Stimulated activated CD8-positive, alpha-beta memory T cell treated with anti-CD3 and anti-CD28 coated beads, Interleukin-4, amount 100 ng/mL, for 4 hours (primary cell): ENCODE data around the gene SCN4A.
A peak's percentile ranks its signal among the peaks of the same experiment; 100 is the strongest.
"Not testable (repeated sequence)": the region's sequence is repeated elsewhere in the genome, so short reads cannot be mapped to it uniquely, and the experiment has no call there.

Experiments used
- DNase-seq, 2 donors: peaks; one replicate each; pipeline ENCODE4 v3.0.0-alpha.2; 2020; ENCODE audit warnings: low read depth in 2 of 2, low spot score in 1 of 2

SCN4A gene

DNA sequence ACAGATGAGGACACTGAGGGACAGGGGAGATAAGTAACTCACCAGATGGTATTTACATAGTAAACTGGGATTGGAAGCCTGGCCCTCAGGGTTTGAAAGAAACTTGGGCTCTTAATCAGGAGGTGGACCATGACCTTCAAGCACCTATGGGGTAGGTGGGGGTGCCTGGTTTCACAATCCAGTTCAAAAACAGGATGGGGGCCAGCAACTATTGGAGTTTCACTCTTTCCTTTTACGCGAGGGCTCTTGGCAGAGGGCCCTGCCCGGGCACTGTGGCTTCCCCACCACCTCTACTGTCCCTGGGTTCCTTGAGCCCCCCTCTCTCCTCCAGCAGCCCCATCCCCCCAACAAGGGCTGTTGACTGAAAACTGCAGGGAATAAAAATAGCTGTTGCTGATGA is 14.1 kb upstream of the SCN4A start:
- no peak for DNase-seq

DNA sequence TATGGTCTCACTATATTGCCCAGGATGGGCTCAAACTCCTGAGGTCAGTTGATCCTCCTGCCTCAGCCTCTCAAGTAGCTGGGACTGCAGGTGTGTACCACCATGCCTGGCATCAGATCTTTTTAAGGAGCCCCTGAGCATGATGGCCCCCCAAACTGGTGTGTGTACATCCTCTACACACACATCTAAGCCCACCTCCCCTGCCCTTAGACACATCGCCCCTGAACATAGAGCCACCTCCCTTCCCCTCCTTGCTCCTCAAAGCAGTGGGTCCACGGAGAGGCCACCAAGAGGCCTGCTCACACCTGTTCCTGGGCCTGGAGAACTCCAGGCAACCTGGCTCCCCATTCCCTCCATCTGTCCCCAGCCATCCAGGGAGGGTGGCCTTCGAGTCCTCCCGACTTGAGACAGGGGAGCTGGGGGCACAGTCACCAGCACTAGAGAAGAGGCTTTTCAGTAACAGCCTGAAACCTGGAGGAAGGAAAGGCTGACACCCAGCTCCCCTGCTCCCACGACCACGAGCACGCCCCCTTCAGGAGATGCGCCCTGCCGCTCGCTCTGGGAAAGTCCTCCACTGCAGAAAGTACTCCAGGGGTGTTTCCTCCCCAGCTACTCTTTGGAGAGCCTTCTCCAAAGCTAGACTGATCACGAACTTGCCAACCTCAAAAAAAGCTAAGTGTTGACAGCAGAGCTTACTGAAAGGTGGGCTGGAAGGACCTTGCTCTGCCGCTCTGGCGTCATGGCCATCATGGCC is 12.8 kb upstream of the SCN4A start:
- DNase-seq = no peak

DNA sequence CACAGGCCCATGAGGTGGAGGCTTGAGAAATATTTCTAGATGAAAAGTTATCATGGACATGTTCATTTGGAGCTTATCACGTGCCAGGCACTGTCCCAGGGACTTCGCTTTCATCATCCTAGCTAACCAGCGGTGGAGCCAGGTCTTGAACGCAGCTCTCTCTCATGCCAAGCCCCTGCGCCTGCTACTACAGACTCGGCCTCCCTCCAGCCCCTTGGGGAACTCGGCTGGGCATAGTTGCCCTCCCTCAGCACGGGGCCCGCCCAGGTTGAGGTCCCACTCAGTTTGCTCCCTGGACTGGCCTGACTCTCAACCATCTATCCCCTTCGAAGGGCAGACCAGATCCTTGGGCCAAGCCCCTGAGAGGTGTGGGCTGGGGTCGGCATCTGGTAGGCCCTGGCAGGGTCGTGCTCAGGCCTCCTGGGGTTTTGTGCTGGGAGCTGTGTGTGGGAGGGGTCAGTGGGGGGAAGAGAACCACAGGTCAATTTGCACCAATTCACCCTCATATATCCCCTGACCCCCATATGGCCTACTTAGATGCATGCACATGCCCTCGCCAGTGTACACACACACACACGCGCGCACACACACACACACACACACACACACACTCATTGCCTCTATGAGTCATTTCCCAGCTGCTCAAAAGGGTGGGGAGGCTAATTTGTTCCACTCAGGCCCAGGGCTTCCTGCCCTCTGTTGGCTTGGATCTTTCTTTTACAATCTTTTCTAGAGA is 12.1 kb upstream of the SCN4A start:
- peak in 1 of 2 donors; percentile 46 for DNase-seq

DNA sequence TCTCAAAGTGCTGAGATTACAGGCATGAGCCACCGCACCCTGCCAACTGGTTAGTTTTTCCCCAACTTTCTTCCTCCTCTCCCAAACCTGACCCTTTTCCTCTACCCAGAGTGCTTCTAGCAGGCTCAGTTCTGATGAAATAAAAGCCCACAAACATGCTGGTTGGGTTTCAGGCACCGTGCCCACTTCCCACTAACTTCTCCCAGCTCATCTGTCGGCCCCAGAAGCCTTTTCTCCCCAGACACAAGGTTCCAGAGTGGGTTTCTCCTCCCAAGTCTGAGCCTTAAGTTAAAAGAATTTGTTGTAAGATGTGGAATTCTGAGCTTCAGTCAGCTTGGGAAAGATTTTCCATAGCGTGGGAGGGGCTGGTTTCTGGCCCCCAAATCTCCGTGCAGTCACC is 11.5 kb upstream of the SCN4A start:
- DNase-seq = no peak

DNA sequence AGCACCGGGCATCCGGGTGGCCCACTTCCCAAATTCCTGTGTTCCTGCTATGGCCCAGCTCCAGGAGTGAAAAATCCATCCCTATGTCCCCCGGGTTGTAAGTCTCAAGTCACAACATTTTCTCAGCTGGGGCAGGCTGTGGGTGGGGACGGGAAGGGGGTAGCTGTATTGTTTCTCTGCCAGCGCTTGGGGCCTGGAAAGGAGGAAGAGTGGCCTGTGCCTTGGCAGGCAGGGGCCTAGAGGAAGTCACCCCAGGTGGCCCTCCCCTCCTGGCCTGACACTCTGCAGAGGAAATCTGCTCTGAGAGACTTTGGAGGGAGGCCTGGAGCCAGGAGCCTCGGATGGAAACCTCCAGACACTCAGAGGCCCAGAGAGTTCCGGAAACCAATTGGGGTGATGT is 10.6 kb upstream of the SCN4A start:
- no peak for DNase-seq

DNA sequence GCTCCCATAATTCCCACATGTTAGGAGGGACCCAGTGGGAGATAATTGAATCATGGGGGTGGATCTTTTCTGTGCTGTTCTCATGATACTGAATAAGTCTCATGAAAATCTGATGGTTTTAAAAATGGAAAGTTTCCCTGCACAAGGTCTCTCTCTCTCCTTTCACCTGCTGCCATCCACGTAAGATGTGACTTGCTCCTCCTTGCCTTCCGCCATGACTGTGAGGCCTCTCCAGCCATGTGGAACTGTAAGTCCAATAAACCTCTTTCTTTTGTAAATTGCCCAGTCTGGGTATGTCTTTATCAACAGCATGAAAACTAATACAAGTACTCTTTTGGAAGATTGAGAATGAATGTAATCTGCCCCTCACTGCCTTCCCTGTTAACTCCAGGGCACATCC is 9.9 kb upstream of the SCN4A start:
- not testable (repeated sequence) for DNase-seq

DNA sequence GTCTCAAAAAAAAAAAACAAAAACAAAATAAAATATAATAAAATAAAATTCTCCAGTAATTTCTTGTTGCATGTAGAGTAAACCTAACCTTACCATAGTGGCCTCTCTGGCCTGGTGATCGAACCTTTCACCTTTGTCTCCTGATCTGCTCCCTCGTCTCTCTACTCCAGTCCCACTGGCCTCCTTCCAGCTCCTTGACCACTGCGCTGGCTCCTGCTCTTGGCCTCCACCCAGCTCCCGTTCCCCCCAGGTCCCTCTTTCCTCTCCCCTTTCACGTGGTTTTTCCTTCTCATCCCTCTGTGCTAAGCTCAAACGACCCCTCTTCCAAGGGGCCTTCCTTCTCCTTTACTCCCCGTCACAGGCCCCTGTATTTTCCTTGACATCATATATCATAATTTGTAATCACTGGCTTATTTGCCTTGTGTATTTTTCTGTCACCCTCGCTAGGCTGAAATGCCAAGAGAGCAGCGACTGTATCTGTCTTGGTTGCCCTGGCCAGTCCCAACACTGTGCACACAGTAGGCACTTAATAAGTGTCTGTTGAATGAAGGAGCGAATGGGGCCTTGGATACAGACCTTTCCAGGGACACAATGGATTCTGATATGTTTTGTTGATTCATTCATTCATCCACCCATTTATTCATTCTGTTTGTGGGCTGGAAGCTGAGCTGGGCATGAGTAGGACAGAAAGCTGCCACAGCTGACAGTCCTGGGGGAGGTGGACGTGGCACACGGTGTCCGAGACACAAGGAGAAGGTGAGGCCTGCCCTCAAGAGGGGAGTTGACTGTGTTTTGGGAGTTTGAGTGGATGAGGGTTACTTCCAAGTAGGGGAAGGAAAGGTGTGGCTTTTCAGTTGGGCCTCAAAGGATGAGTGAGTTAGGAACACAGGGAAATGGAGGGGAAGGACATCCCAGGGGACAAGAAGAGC is 5.8 kb upstream of the SCN4A start:
- no peak for DNase-seq

DNA sequence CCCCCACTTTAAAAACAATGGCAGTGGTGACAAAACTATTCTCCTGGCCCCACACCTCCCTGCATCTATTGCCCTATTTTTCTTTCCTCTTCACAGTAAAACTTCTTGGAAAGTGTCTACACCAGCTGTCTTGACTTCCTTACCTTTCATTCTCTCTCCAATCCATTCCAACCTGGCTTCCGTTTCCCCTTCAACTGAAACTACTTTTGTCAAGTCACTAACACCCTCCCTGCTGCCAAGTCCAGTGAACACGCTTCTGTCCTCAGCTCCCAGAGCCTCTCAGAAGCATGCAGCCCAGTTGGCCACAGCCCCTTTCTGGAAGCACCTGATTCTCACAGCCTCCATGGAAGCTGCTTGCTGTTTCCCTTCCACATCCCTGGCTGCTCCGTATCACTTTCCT is 4.0 kb upstream of the SCN4A start:
- no peak for DNase-seq

DNA sequence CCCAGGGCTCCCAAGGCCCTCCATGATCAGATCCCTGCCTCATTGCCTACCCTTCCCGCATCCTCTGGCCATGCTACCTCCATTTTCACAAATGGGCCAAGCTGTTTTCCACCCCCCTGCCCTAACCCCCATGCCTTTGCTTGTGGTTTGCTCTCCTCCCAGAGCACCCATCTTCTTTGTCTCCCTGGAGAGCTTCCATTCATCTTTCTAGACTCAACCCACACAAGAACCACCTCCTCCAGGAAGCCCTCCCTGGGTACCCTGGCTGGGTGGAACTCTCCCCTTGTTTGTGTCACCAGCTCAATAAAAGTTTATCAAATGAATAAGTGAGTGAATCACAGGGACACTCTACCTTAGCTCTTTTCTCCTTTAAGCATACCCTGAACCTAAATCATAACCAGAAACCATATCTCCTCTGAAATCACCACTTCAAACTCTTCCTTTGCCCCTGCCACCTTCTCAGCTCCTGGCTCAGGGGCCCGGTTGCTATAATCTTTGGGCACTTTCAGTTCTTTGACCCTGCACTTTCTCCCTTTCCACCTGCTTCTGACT is 2.9 kb upstream of the SCN4A start:
- no peak for DNase-seq

DNA sequence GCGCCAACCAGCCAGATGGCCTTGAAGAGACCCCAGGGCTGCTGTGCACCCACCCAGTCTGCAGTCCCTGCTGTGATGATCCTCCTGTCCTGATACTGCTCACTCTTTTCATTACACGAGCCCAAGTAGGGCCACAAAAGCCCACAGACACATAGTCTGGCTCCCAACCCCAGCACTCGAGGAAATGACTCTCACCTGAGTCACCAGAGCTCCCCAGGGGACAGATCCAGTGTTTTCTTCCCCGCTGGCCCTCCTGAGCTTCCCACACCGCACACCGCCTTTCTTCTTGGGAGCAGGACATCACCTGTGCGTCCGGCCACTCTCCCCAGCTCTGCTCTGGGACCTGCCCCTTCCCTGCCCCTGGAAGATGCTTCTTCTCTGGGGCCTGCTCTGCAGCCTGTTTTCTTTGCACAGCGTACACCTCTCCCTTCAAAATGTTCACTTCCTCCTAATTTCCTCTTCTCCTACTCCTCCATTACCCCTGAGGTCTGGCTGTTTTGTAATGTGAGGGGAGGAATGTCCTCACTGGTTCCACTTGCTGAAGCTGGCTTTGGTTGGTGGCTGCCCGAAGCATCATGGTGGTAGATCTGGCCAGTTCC is 2.0 kb upstream of the SCN4A start:
- no peak for DNase-seq

DNA sequence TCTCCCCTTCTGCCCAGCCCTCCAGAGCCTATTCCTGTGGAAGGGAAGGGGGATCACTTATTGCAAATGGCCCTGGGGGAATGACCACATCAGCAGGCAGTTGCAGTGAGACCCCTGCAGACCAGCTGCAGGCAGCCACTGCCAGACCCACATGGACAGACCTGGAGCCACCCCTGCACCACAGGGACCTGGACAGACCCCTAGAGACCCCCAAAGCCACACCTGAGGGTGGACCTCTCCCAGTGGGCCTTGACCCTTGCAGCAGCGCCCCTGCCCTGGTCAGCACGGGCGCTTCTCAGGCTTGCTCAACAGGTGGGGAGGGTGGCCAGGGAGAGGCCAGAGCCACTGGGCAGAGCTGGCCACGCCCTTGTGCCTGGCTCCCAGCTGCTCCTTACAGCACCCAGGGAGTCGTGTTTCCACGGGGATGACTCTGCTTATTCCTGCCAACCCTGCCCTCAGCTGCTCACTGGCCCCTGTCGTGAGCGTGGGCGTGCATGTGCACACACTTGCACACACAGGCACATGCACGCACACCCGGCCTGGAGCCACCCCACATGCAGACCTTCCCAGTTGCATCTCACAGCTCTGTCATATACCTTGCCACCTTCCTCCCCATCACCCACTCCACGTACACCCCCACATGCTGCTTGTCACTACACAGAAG is 1.3 kb upstream of the SCN4A start:
- no peak for DNase-seq

DNA sequence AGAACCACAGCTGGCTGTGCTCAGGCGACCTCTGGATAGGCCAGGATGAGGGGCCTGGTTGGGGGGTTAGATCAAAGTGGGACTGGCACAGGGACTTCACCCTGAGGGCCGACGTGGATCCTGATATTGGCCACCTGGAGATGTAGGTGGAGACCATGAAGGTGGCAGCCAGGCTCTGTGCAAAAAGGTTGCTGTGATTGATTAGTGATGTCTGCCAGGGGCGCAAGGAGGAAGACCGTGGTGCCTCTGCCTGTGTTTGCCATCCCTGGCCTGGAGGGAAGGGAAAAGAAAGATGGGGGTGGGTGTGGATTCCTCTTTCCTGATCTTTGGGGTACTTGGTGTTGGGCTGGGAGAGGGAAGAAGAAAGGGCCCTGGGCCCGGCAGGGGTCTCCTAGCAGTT is 529 bp upstream of the SCN4A start:
- DNase-seq = no peak

DNA sequence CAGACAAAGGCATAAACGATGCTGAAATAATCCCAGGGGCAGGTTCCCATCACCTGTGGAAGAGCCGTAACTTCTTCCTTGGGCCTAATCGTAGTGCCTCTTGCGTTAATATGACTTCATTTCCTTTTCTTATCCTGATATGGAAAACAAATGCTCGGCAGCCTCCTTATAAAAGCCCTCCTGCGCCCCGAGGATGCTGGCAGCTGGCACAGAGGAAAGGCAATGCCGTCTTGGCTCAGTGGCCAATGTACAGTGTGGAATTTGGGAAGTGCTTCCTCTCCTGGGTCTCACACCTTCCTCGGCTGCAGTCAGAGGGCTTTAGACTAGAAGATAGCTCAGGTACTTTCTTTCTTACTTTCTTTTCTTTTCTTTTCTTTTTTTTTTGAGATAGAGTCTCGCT is 3.4 kb downstream of the SCN4A start:
- no peak for DNase-seq

DNA sequence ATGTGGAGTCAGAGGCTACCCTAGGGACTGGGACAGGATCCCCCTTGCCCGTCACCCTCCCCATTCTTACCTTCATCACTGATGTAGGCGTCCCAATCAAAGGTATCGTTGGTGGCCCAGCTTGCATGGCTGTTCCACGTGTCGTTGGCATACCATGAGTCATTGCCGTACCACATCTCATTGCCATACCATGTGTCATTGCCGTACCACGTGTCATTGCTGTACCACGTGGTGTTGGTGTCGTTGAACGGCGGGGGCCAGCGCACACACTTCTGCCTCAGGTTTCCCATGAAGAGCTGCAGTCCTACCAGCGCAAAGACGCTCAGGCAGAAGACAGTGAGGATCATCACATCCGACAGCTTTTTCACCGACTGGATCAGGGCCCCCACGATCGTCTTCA is 4.8 kb downstream of the SCN4A start:
- no peak for DNase-seq

DNA sequence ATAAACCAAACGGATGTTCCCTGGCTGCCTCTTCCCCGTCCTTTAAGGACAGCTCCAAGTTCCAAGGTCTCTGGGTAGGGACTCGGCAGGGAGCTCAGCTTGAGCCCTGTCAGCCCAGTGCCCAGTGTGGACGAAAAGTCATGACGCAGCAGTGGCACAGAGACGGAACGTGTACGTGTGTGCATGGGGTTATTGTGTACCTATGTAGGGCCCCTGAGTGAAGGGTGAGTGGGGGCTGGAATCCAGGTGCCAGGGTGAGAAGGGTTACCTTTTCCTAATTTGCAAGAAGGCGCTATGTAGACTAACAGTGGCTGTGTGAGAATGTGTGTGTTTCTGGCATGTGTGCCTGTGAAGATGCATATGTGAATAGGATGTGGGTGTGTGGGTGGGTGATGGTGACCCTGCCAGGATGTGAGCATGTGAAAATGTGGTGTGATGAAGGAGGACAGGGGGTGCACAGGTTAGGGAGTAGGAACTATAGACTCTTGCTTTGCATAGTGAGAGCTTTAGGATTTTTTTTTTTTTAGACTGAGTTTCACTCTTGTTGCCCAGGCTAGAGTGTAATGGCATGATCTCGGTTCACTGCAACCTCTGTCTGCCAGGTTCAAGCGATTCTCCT is 6.0 kb downstream of the SCN4A start:
- peak in 1 of 2 donors; percentile 35 for DNase-seq

DNA sequence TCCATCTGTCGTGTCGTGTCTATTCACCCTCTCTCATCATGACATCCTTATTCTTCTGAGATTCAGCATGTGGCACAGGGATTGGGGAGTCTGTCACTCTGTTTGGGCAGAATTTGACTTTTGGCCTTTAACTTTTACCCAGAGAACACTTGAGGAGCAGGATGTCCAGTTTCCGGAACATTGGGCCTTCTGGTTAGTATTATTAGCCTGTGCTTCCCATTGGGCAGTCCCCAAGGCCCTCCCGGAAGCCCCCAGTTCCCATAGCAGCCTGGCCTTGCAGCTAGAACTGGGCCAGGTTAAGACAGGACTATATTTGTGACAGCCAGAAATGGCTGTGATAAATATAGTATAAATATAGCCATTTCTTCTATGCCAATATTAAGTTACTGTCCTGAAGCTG is 9.6 kb downstream of the SCN4A start:
- no peak for DNase-seq

DNA sequence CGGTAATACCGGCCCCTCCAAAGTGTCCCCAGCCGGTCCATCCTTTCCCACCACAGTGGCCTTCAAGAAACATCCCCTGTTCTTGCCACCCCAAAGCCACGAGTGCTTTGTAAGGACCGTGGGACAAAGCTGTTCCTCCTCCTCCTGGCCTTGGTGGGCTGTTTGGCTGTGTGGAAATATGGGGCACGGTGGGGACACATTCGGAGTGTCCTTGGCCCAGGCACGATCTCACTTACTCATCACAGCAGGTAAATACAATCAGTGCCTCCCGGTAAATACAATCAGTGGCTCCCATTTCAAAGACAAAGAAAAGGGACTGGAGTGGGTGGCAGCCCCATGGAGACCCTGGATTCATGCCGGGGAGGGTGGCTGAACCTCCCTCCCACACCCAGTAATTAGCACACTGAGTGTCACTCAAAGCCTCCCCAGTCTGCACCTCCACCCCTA is 10.4 kb downstream of the SCN4A start:
- DNase-seq = no peak

DNA sequence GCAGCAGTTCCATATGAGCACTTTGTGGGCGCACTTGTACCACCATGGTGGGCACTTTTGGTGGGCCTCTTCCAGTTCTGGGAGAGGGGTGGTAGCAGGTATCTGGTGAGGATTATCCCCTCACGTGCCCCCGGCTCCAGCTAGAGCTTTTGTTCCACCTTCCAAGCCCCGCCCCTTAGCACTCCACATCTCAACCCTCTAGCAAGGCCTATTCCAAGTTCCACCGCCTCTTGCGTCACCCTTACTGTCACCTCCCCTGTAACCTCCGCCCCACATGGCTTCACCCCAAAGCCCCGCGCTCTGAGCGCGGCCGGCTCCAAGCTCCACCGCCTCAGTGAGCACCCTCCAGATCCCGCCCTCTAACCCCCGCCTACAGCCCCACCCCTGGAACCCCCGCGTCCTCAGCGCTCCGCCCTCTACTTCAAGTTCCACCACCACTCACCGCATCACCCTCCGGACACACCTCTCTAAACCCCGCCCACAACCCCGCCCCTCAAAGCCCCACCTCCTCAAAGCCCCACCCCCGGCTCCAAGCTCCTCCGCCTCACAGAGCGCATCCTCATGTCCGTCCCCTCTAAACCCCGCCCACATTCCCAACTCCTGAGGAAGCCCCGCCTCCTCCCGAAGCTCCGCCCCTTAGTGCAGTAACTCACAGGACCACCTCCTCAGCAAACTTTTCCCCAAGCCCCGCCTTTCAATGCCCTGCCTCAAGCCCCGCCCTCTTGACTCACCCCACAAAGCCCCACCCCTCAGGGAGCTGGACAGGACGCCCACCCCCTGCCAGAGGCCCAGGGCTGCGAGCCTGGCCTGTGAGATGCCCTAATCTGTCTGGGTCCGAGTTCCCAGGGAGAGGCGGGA is 11.1 kb downstream of the SCN4A start:
- no peak for DNase-seq

DNA sequence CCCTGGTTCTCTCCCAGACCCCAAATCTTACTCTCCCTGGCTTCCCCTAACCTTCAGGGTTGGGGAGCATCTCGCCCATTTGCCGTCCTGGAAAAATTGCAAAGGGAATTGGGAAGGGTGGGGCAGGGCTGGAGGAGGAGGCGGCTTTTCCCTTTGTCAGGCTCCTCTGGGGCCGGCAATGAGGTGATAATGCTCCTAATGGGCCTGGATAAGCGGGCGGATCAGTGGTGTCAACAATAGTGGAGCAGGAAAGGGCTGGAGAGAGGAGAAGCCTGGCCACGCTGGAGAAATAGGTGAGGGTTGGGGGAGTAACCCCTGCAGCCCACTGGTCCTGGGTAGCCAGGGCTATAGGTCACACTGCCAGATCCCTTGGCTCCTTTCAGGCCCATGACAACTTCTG is 12.3 kb downstream of the SCN4A start:
- no peak for DNase-seq
